ENCODE measurements around the gene ACADVL. TPM values are rescaled to one million over a fixed set of nuclear protein-coding genes. Genes with fewer than 3 reads are reported as not detected.

The ACADVL gene
- total RNA-seq, 1 experiment from 2014 or later, result 558 TPM

DNA sequence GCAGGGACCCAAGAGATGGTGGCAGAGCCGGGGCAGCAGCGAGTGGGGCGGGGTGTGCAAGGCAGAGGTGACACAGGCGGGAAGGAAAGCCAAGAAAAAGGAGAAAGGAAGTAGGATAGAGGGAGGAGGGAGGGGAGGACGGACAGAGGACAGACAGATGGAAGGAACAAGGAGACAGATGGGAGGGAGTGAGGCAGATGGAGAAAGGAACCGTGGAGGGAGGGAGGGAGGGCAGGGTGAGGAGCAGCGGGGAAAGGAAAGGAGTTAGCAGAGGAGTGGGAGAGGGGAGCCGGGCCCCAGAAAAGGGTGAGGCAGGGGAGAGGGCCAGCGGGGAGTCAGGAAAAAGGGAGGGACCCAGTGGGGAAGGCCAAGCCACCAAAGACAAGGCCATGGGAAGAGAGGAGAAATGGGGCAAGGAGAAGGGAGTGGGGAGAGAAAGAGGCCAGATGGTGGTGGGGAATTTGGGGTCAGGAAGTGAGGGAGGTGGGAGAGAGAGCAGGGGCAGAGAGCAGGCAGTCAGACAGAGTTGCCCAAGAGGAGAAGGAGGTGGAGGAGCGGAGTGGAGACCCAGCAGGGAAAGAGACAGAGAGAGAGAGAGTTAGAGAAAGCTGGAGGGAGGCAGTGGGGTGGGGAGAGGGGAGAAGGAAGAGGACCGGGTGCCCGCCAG is 27.3 kb upstream of the ACADVL start:
- BruUV-seq (replicated peaks), result no TSS peak
- Histone ChIP-seq H3K4me2 (ENCODE audit: low read length) (no peak overlapping the region), H3K79me2 (ENCODE audit: low read length) (no peaks in the 10 kb centered on the region), H4K20me1 (ENCODE audit: low read length) (no peaks in the 10 kb centered on the region), H3K9me3 (ENCODE audit: low read length) (no peaks in the 10 kb centered on the region), H3K27ac (ENCODE audit: low read length) (no peak overlapping the region), H2AFZ (ENCODE audit: low read length) (no peak overlapping the region), H3F3A (ENCODE audit: low read length, unreplicated experiment) (no peaks in the 10 kb centered on the region), H3K4me1 (ENCODE audit: insufficient read depth, low read length) (no peaks in the 10 kb centered on the region), H3K36me3 (ENCODE audit: low read depth, low read length) (no peaks in the 10 kb centered on the region), H3K9ac (ENCODE audit: low read length) (no peak overlapping the region), H3K4me3 (ENCODE audit: low read length) (no peak overlapping the region), H3K27me3 (ENCODE audit: low read length) (no peaks in the 10 kb centered on the region), H3K9me2 (replicated peaks; ENCODE audit: low read length) (no peaks in the 10 kb centered on the region)
- intact Hi-C loops (cut with micrococcal nuclease), result no loop called here
- DNase-seq (no peak), ATAC-seq (no peak)
- ChIA-PET POLR2A (ENCODE audit: unreplicated experiment) (no interaction called here), CTCF (no interaction called here)
- TF ChIP-seq, protein P1, sequence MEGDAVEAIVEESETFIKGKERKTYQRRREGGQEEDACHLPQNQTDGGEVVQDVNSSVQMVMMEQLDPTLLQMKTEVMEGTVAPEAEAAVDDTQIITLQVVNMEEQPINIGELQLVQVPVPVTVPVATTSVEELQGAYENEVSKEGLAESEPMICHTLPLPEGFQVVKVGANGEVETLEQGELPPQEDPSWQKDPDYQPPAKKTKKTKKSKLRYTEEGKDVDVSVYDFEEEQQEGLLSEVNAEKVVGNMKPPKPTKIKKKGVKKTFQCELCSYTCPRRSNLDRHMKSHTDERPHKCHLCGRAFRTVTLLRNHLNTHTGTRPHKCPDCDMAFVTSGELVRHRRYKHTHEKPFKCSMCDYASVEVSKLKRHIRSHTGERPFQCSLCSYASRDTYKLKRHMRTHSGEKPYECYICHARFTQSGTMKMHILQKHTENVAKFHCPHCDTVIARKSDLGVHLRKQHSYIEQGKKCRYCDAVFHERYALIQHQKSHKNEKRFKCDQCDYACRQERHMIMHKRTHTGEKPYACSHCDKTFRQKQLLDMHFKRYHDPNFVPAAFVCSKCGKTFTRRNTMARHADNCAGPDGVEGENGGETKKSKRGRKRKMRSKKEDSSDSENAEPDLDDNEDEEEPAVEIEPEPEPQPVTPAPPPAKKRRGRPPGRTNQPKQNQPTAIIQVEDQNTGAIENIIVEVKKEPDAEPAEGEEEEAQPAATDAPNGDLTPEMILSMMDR (conservative IDR thresholded peaks at IDR 0.05; ENCODE audit: low read depth, low read length), result no peak
- TF ChIP-seq EZH2phosphoT487 (IDR thresholded peaks at IDR 0.05; ENCODE audit: borderline replicate concordance, low read length), result no peak
- TF ChIP-seq EZH2 (IDR thresholded peaks at IDR 0.05; ENCODE audit: low read length, unreplicated experiment), result no peak

DNA sequence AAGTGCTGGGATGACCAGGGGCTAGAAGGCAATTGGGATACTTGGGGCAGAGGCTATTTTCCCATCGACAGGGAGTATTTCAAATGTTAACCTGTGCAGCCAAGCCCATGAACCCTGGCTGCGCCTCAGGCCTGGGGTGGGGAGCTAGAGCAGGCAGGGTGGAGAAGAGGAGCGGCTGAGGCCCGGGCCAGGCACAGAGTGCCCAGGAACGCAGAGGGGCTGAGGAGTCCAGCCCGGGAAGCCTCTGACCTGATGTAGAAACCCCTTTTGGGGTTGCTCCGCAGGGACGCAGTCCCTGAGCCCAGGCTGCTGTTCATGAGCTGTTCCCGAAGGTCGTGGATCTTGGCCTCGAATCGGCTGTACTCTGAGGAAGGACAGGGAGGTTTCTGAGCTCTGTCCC is 23.8 kb upstream of the ACADVL start:
- TF ChIP-seq EZH2phosphoT487 (IDR thresholded peaks at IDR 0.05; ENCODE audit: borderline replicate concordance, low read length) (no peak), EZH2 (IDR thresholded peaks at IDR 0.05; ENCODE audit: low read length, unreplicated experiment) (no peak)
- TF ChIP-seq, protein P1 (conservative IDR thresholded peaks at IDR 0.05; ENCODE audit: low read depth, low read length), result no peak
- DNase-seq, result no peak
- intact Hi-C loops (cut with micrococcal nuclease), result no loop called here
- Histone ChIP-seq H2AFZ (ENCODE audit: low read length) (no peak overlapping the region), H3K4me2 (ENCODE audit: low read length) (no peak overlapping the region), H3K4me3 (ENCODE audit: low read length) (no peak overlapping the region), H3K79me2 (ENCODE audit: low read length) (no peaks in the 10 kb centered on the region), H3K27ac (ENCODE audit: low read length) (no peak overlapping the region), H3K9me2 (replicated peaks; ENCODE audit: low read length) (no peaks in the 10 kb centered on the region), H4K20me1 (ENCODE audit: low read length) (no peaks in the 10 kb centered on the region), H3K36me3 (ENCODE audit: low read depth, low read length) (no peaks in the 10 kb centered on the region), H3K4me1 (ENCODE audit: insufficient read depth, low read length) (no peaks in the 10 kb centered on the region), H3K27me3 (ENCODE audit: low read length) (no peaks in the 10 kb centered on the region), H3K9me3 (ENCODE audit: low read length) (no peaks in the 10 kb centered on the region), H3F3A (ENCODE audit: low read length, unreplicated experiment) (no peaks in the 10 kb centered on the region), H3K9ac (ENCODE audit: low read length) (no peak overlapping the region)
- ChIA-PET POLR2A (ENCODE audit: unreplicated experiment) (no interaction called here), CTCF (no interaction called here)
- no TSS peak for BruUV-seq (replicated peaks)
- no peak for ATAC-seq

GRCh38 chr17:7196651-7197401 is 22.9 kb upstream of the ACADVL start:
- Histone ChIP-seq H3K27me3 (ENCODE audit: low read length) (no peaks in the 10 kb centered on the region), H3K79me2 (ENCODE audit: low read length) (no peaks in the 10 kb centered on the region), H3K4me1 (ENCODE audit: insufficient read depth, low read length) (no peaks in the 10 kb centered on the region), H3K9me2 (replicated peaks; ENCODE audit: low read length) (no peaks in the 10 kb centered on the region), H3K27ac (ENCODE audit: low read length) (no peak overlapping the region), H3K4me2 (ENCODE audit: low read length) (no peak overlapping the region), H3K9me3 (ENCODE audit: low read length) (no peaks in the 10 kb centered on the region), H3F3A (ENCODE audit: low read length, unreplicated experiment) (no peaks in the 10 kb centered on the region), H3K9ac (ENCODE audit: low read length) (no peak overlapping the region), H3K4me3 (ENCODE audit: low read length) (no peak overlapping the region), H4K20me1 (ENCODE audit: low read length) (no peaks in the 10 kb centered on the region), H3K36me3 (ENCODE audit: low read depth, low read length) (no peaks in the 10 kb centered on the region), H2AFZ (ENCODE audit: low read length) (no peak overlapping the region)
- DNase-seq (no peak), ATAC-seq (no peak)
- BruUV-seq (replicated peaks), result no TSS peak
- CTCF ChIA-PET, result no interaction called here
- no peak for TF ChIP-seq EZH2phosphoT487 (IDR thresholded peaks at IDR 0.05; ENCODE audit: borderline replicate concordance, low read length)
- TF ChIP-seq, protein P1 (conservative IDR thresholded peaks at IDR 0.05; ENCODE audit: low read depth, low read length), result no peak
- TF ChIP-seq EZH2 (IDR thresholded peaks at IDR 0.05; ENCODE audit: low read length, unreplicated experiment), result no peak
- intact Hi-C loops (cut with micrococcal nuclease), result no loop called here
- POLR2A ChIA-PET (ENCODE audit: unreplicated experiment), result no interaction called here

All from PC-3 (cell line).